Breast epithelium (tissue), 4 donors: Measurements from ENCODE around the gene ARHGEF17. TPM values are rescaled to one million over a fixed set of nuclear protein-coding genes. Genes with fewer than 3 reads are reported as not detected.

ENCODE experiments used
- DNase-seq, 2 donors: peaks; one replicate each; pipeline ENCODE4 v3.0.0-alpha.2; 2019; ENCODE audit warnings: low spot score in 2 of 2
- H3K27ac ChIP-seq, 2 donors: fragments of 200-600 bp; sonication (generic) in 1 of 2; one replicate each; pipeline ENCODE4 v1.5.1; 2016 to 2019; ENCODE audit warnings: mild to moderate bottlenecking in 1 of 2
- H3K27me3 ChIP-seq, 2 donors: fragments of 200-600 bp; sonication (generic) in 1 of 2; one replicate each; pipeline versions ENCODE4 v1.5.1 to v1.6.0; 2017 to 2019; ENCODE audit warnings: control low read depth in 1 of 2, mild to moderate bottlenecking in 1 of 2
- H3K36me3 ChIP-seq: fragments of 200-600 bp; one replicate; pipeline ENCODE4 v1.5.1; 2019
- H3K4me1 ChIP-seq, 2 donors: fragments of 200-600 bp; sonication (generic); one replicate each; pipeline ENCODE4 v1.5.1; 2016 to 2019; ENCODE audit warnings: control low read depth in 1 of 2
- H3K4me3 ChIP-seq, 3 donors: fragments of 200-600 bp; sonication (generic); 1 replicate in 2 of 3; 2 replicates in 1 of 3; pipeline ENCODE4 v1.5.1; 2016 to 2019; ENCODE audit warnings: mild to moderate bottlenecking in 3 of 3, moderate library complexity in 2 of 3
- H3K9me3 ChIP-seq, 2 donors: fragments of 200-600 bp; sonication (generic) in 1 of 2; one replicate each; pipeline ENCODE4 v1.5.1; 2016 to 2019; ENCODE audit warnings: control low read depth in 1 of 2
- CTCF ChIP-seq, 3 donors: fragments of 450-650 bp; IDR thresholded peaks; one replicate each; pipeline ENCODE4 v1.5.1; 2016 to 2017; ENCODE audit warnings: antibody characterized with exemption in 3 of 3, mild to moderate bottlenecking in 3 of 3, moderate library complexity in 3 of 3
- POLR2A ChIP-seq: fragments of 450-650 bp; IDR thresholded peaks from one replicate; pipeline ENCODE4 v1.6.1; 2016; ENCODE audit warnings: antibody characterized with exemption, mild to moderate bottlenecking, moderate library complexity
- POLR2AphosphoS5 ChIP-seq, 3 donors: sonication (generic); formaldehyde crosslinking; IDR thresholded peaks; one replicate each; pipeline ENCODE4 v1.6.1; 2017; ENCODE audit warnings: antibody characterized with exemption in 3 of 3
- intact Hi-C: fragments of 100-400 bp; cut with DNase I; formaldehyde crosslinking; loops from one replicate; pipeline ENCODE4 v1.15.1; 2023; ENCODE audit warnings: low total_unique reads
- total RNA-seq, 3 donors: library from RNA; depleted of rRNA; stranded (reverse); fragments of >200 nt; gene quantifications; one replicate each; pipeline ENCODE4 v1.1.0, GENCODE V29; 2016

Gene ARHGEF17
- total RNA-seq, 3 donors from 2014 or later, result 28.8 to 54.7 (median 38.2) TPM

GRCh38 chr11:73290536-73290935 is 17.5 kb upstream of the ARHGEF17 start:
- Histone ChIP-seq H3K27ac (no peak overlapping the region), H3K4me1 (no peaks in the 10 kb centered on the region), H3K36me3 (no peaks in the 10 kb centered on the region), H3K4me3 (no peak overlapping the region), H3K27me3 (no peaks in the 10 kb centered on the region), H3K9me3 (no peaks in the 10 kb centered on the region)
- no peak for TF ChIP-seq POLR2AphosphoS5 (IDR thresholded peaks at IDR 0.05)
- TF ChIP-seq CTCF (IDR thresholded peaks at IDR 0.05), result no peak
- TF ChIP-seq POLR2A, result no peak
- no peak for DNase-seq
- intact Hi-C loops, result no loop called here

GRCh38 chr11:73291196-73291595 is 16.9 kb upstream of the ARHGEF17 start:
- Histone ChIP-seq H3K36me3 (no peaks in the 10 kb centered on the region), H3K27me3 (no peaks in the 10 kb centered on the region), H3K9me3 (no peaks in the 10 kb centered on the region), H3K27ac (no peak overlapping the region), H3K4me1 (no peaks in the 10 kb centered on the region), H3K4me3 (no peak overlapping the region)
- no peak for DNase-seq
- TF ChIP-seq CTCF (IDR thresholded peaks at IDR 0.05) (no peak), POLR2AphosphoS5 (IDR thresholded peaks at IDR 0.05) (no peak), POLR2A (no peak)
- intact Hi-C loops, result no loop called here

- intact Hi-C loops, result no loop called here
Measured at GRCh38 chr11:73291781-73292524, 16.1 kb upstream of the ARHGEF17 start.

GRCh38 chr11:73292525-73292894 is 15.6 kb upstream of the ARHGEF17 start:
- no peak for TF ChIP-seq CTCF (IDR thresholded peaks at IDR 0.05)
- no peak overlapping the region for H3K4me3 ChIP-seq
- intact Hi-C loops, result no loop called here

More at GRCh38 chr11:73291781-73292524, 16.1 kb upstream of the ARHGEF17 start:
- Histone ChIP-seq H3K4me3 (no peak overlapping the region), H3K9me3 (no peaks in the 10 kb centered on the region), H3K4me1 (no peaks in the 10 kb centered on the region), H3K27me3 (no peaks in the 10 kb centered on the region), H3K27ac (no peak overlapping the region), H3K36me3 (no peaks in the 10 kb centered on the region)
- DNase-seq, result no peak
- TF ChIP-seq POLR2AphosphoS5 (IDR thresholded peaks at IDR 0.05), result no peak
- TF ChIP-seq POLR2A, result no peak
- no peak for TF ChIP-seq CTCF (IDR thresholded peaks at IDR 0.05)

GRCh38 chr11:73293356-73293936 is 14.6 kb upstream of the ARHGEF17 start:
- intact Hi-C loops, result no loop called here
- no peak for DNase-seq
- Histone ChIP-seq H3K4me3 (no peak overlapping the region), H3K4me1 (no peaks in the 10 kb centered on the region), H3K9me3 (no peaks in the 10 kb centered on the region), H3K27me3 (no peaks in the 10 kb centered on the region), H3K36me3 (no peaks in the 10 kb centered on the region), H3K27ac (no peak overlapping the region)
- TF ChIP-seq POLR2A (no peak), POLR2AphosphoS5 (IDR thresholded peaks at IDR 0.05) (no peak), CTCF (IDR thresholded peaks at IDR 0.05) (no peak)

More at GRCh38 chr11:73292525-73292894, 15.6 kb upstream of the ARHGEF17 start:
- H3K27me3 ChIP-seq, result no peaks in the 10 kb centered on the region
- no peak overlapping the region for H3K27ac ChIP-seq
- H3K9me3 ChIP-seq, result no peaks in the 10 kb centered on the region
- DNase-seq, result no peak
- H3K36me3 ChIP-seq, result no peaks in the 10 kb centered on the region
- H3K4me1 ChIP-seq, result no peaks in the 10 kb centered on the region
